ENCODE data around the gene TMEM82.

The TMEM82 gene

DNA sequence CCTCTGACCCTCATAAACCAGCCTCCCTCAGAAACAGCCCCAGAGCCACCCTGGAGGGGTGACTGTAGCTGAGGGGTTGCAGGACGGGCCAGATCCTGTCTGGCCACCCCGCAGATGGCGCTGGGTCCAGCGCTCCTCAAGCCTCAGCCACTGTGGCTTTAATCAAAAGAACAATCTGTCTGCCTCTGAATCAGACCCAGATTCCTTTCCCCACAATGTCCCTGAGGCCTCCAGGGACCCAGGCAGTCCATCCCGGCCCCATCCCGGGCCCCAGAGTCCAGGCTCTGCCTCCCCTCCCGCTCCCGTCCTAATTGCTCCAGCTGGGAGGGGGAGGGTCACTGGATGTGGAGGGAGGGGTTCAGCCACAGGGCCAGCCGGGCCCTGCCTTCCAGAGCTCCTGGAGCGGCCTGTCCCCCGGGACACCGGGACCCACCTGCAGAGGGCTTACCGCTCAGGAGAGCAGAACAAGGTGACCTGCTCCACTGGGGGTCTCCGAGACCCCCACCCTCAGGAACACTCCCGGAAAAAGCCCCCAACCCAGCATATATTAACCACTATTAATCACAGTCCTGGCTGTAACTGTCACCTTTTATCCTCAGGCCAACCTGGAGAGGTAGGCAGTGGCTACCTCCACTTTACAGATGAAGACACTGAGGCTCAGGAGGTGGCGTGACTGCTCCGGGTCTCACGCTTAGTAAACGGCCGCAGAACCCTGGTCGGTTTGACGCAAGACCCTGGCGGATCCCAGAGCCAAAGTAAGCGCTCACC is 15.5 kb downstream of the TMEM82 start:
- peak in 1 of 3 experiments; percentile 28 for DNase-seq

DNA sequence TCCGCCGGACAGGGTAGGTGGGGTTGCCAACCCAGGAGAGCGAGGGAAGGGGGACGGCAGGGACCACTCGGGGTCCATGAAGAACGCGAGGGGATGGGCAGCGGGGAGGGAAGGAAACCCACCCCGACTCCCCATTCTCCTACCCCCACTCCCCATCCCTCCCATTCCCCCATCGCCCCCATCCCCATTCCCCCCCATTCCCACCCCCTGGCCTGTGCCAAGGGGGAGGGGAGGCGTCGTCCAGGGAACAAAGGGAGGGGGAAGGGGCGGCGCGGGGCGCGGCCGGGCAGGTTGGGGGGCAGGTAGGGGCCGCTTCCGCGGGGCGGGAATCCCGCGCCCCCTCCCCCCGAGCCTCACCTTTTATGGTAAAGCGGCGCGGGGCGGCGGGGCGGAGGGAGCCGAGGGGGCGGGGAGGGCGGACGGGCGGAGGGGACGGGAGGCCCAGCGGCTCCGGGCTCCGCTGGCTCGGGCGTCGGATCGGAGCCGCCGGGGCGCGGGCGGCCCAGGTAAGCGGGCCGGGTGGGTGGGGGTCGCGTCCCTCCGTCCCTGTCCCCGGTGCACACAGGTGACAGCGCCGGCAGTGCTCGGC is 16.1 kb downstream of the TMEM82 start, which contains the start of gene FBLIM1:
Gene FBLIM1, plus strand, starts transcription at position 453 of the 589 bp plus-strand sequence. CDS start 6,189 bp downstream, outside the sequence.
- DNase-seq: peak in 2 of 3 experiments; percentile 46 to 71

DNA sequence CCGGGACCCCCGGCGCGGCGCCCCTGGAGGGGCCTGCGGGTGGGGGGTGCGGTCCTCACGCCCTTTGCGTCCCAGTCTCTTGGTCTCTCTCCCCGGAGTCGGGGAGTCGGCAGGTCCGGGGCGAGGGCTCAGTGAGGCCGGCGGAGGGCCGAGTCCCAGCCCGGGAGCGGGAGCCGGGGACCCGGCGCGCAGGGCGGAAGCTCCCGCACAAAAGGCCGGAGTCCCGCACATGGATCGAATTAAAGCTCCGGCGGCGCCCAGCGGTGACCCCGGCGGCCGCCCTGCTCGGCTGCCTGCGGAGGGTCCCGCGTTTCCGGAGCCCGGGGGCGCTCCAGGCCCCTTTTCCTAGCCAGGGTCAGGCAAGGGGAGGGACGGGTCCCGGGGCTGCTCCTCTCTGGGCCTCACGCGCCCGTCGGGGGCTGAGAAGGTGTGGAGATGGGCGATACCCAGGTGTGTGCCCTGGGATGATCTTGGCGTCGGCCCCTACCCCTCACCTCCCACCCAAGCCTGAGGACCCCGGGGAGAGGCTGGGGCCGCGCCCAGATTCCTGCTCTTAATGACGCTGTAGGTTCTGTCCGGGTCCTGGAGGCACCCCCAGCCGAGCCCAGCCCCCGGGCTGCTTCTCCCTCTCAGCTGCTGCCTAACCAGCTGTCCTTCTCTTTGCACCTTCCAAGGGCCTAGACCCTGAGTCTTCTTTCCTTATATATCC is 16.8 kb downstream of the TMEM82 start:
- peak in 2 of 3 experiments; percentile 46 to 71 for DNase-seq

DNA sequence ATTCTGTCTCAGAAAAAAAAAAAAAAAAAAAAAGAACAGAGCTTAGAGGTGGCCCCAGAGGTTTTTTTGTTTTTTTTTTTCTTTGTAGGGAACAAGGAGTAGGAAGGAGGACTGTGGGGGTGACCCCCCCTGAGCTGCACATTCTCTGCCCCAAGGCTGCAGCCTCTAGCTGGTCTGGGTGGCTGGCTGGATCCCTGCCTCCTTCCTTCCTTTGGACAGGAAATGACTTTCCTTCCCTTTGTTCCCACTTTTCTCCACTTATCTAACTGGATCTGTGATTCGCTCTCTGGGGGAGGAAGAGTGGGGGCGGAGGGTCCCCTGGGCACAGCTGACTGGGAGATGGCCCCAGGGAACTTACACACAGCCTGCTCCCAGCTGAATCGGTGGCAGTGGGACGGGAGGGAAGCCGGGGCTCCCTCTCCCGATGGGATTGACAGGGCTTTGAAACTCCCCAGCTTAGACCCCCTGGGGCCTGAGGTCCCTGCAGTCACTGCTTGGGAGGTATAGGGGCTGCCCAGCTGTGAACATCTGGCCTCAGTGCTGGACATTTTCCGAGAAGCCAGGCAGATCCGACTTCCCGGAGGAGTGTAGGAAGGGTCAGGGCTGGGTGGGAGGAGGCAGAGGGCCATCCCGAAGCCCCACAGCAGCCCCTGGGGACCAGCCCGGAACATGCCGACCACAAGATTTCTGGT is 18.4 kb downstream of the TMEM82 start:
- no peak for DNase-seq

DNA sequence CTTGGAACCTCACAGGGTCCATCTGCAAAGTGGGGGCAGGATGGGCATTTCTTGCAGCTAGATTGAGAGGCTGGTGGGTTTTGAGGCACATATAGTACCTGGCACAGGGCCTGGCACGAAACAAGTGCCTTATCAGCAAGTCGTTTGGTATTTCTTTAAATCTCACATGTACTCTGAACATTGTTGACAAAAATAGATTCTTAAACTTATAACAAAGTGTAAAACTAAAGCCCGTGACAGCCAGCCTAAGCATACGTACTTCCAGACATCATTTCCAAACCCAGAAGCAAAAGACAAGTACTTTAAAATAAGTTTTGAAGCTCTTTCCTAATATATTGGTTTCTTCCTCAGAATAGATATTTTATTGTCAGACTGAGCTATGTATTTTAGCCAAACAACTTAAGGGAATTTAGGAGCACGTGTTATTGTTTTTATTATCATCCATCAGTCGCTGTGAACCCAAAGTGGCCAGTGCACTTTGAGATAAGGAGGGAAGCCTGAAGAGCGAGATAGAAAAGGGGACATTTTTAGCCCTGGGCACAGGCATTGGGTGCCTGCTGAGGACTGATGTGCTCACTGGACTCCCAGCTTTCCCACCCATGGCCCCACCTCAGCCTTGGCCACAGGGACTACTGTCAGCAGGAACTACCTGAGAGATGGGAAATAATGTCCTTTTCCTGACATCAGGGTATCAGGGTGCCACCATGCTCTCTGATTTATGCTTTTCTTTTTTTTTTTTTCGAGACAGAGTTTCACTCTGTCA is 19.2 kb downstream of the TMEM82 start:
- DNase-seq: no peak

DNA sequence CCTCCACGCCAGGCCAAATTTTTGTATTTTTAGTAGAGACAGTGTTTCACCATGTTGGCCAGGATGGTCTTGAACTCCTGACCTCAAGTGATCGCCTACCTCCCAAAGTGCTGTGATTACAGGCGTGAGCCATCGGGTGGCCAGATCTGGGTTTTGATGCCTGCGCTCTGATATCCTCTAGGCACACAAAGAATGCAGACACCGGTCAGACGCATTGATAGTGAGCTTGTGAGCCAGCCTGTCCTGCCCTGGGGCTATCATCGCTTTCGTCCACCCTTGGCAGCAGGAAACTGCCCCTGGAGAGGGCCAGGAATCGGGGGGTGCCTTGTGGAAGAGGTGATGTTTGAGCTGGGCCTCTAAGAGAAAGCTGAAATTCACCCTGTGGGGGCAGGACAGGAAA is 20.2 kb downstream of the TMEM82 start:
- DNase-seq: no peak

DNA sequence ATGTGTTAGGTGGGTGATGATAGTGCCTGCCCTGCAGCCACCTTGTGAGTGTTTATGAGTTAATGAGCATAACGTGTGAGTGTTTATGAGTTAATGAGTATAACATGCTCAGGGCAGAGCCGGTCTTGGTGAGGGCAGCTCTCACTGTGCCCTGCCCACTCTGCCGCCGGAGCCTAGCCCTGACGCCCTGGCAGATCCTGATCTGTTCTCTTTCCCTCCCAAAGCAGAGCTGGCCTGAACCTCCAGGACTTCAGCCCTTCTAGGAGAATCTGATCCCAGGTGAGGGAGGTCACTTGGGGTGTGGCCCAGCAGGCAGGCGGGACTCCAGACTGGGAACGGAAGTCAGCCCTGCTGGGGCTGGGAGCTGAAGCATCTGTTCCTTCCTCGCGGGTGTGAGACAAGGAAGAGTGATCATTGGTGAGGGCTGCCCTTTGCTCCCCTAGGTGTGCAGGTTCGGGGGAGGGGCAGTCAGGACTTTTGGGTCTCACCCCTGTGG is 22.0 kb downstream of the TMEM82 start:
- no peak for DNase-seq

DNA sequence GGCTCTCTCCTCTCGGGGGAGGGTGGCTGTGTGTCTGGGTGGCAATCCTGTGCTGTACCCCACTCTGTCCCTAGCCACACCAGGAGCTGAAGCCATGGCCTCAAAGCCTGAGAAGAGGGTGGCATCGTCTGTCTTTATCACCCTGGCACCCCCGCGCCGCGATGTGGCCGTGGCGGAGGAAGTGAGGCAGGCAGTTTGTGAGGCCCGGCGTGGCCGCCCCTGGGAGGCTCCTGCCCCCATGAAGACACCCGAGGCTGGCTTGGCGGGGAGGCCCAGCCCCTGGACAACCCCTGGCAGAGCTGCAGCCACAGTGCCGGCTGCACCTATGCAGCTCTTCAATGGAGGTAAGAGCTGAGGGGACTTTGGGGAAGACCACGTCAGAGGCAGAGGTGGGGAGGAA is 22.6 kb downstream of the TMEM82 start:
- DNase-seq: no peak

DNA sequence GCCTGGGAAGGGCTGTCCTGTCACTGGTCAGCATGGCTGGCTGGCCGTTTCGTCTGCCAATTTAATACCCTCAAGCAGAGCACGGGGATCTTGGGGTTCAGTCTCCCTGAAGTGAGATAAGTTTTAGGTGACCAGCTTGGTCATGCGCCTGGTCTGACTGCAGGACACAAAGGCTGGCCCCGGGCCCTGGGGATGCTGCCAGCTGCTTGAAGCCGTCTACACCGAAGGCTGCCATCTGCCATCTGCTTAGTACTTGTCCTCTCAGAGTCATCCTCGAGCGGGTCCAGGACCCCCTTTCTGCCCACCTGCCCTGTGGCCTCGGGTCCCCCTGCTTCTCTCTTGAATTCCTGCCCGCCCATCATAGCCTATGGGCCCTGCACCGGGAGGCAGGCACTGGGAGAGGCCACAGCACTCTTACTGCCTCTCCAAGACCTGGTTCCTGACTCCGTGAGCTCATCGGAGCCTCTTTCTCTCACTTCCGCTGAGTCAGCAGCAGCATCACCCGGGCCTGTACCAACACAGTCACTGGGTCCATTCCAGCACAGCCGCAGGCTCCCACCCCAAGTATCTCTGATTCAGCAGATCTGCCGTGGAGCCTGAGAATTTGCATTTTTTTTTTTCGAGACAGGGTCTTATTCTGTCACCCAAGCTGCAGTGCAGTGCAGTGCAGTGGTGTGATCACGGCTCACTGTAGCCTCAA is 23.3 kb downstream of the TMEM82 start:
- DNase-seq: no peak

DNA sequence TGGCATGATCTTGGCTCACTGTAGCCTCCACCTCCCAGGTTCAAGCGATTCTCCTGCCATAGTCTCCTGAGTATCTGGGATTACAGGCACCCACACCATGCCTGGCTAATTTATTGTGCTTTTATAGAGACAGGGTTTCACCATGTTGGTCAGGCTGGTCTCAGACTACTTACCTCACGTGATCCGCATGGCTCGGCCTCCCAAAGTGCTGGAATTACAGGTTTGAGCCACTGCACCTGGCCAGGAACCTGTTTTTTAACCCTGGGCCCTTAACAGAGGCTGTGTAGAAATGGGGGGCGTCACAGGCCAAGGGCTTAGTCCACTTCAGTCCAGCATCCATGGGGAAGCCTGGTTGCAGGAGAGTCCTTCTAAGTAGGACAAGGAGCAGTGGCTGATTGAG is 25.6 kb downstream of the TMEM82 start:
- DNase-seq: no peak

DNA sequence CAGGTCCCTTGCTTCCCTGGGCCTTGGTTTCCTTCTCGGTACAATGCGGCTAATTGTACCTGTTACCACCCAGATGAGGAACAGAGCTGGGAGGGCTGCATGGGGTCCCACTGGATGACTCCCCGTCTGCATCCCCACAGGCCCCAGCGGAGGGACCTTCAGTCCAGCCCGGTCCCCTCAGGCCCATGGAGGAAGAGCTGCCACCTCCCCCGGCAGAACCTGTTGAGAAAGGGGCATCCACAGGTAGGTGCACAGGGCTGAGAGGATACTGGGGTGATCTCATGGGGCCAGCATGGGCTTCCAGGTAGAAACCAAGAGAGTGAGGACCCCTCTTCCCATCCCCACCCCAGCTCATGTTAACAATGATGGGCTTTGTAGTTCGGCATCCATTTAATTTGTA is 26.1 kb downstream of the TMEM82 start:
- no peak for DNase-seq

DNA sequence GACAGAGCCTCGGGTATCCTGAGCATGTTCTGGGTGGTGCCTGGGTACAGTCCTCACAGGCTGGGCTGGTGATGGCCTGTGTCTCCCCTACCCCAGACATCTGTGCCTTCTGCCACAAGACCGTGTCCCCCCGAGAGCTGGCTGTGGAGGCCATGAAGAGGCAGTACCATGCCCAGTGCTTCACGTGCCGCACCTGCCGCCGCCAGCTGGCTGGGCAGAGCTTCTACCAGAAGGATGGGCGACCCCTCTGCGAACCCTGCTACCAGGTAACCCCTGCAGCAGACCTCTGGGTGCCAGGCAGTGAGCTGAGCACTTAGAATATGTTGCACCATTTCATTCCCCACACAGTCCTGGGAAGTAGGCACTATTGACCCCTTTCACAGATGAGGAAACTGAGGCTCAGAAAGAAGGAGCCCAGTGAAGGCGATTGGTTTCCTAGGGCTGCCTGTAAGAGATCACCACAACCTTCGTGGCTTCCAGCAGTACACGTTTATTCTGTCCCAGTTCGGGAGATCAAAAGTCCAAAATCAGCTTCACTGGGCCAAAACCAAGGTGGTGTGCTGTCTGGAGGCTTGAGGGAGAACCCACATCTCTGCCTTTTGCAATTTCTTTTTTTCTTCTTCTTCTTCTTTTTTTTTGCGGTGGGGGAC is 28.1 kb downstream of the TMEM82 start:
- DNase-seq: no peak

DNA sequence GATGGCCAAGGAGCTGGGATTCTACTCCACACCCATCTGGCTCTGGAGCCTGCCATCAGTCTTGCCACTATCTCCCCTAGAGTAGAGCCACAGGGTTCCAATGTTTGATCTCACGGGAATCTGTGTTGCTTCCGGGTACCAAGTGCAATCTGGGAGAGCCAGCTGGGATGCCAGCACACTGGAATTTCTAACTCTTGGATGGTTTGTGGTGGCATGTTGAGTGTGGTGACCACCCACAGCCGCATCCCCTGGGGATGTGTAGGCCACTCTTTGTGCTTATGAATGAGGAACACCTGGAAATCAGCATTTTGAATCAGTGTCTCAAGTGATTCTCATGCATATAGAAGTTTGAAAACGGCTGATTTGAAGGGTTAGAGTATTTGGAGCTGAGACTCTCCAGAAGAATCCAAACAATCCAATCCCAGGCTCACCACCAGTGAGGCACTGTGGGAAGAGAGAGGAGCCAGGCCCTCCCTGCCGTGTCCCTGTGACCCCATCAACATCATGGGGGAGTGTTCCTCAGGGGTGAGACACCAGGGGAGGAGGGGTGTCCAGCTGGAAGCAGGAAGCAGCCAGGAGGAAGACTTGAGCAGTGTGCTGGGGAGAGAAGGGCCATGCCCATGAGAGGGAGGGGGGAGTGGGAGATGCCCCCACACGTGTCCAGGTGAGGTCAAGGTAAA is 29.7 kb downstream of the TMEM82 start:
- no peak for DNase-seq

DNA sequence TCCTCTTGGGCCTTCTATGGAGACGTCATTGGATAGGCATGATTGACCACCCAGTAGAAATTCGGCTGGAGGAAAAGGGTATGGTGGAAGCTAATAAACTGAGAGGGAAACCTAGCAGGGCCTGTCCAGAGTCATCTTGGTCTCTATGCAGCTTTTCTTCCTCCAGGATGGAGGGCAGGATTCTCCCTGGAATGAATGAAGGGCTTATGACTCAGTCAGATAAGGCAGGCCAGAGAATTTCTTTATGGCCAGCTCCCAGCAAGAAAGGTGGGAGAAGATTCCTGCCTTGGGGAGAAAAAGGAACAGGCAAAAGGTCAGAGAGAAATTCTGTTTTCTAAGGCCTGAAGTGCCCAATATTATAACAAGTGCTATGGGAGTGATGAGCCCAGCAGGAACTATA is 33.4 kb downstream of the TMEM82 start:
- DNase-seq: no peak

DNA sequence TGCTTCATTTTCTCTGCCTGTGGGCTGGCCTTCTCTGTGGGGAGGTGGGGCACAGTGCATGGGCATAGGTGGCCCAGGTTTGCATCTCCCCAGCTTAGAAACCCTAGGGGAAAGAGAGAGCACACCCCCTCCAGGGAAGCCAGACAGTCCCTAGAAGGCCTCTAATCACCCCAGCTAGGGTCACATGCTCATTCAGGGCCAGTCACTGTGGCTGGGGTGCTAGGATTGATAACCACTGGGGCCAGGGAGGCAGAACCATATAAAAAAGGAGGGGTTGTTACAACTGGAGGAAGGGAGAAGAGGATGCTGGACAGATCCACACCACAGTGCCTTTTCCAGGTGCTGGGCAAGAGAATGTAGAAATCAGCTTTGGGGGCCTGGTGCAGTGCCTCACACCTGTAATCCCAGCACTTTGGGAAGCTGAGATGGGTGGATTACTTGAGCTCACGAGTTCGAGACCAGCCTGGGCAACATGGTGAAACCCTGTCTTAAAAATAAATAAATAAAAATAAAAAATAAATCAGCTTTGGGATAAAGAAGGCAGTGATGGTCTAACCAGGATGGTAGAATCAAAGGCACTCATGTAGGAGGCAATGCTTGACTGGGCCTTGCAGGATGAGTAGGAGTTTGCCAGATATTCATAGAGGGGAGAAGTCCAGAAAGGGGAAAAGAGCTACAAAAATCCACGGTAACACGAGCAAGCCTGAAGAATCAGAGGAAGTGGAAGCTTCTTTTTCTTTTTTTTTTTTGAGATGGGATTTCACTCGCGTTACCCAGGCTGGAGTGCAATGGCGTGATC is 35.8 kb downstream of the TMEM82 start:
- no peak for DNase-seq

DNA sequence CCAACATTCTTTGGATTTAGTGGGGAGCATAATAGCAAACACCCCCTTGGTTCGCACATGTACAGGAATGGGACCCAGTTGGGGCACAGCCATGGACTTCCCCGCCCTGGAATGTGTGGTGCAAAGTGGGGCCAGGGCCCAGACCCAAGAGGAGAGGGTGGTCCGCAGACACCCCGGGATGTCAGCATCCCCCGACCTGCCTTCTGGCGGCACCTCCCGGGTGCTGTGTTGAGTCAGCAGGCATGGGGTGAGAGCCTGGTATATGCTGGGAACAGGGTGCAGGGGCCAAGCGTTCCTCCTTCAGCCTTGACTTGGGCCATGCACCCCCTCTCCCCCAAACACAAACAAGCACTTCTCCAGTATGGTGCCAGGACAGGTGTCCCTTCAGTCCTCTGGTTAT is 43.4 kb downstream of the TMEM82 start:
- no peak for DNase-seq

DNA sequence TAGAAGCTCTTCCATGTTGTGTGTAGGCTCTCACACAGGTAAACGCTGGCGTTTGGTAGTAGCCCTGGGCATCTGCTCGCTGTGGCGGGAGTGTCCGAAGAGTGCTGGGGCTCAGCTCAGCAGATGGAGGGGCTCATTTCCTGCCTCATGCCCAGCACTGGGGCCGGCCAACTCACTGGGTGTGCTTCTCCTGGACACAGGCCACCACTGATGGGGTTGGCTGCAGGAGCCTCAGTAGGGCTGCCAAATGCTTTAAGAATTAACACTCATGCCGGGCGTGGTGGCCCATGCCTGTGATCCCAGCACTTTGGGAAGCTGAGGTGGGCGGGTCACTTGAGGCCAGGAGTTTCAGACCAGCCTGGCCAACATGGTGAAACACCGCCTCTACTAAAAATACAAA is 44.3 kb downstream of the TMEM82 start:
- no peak for DNase-seq

DNA sequence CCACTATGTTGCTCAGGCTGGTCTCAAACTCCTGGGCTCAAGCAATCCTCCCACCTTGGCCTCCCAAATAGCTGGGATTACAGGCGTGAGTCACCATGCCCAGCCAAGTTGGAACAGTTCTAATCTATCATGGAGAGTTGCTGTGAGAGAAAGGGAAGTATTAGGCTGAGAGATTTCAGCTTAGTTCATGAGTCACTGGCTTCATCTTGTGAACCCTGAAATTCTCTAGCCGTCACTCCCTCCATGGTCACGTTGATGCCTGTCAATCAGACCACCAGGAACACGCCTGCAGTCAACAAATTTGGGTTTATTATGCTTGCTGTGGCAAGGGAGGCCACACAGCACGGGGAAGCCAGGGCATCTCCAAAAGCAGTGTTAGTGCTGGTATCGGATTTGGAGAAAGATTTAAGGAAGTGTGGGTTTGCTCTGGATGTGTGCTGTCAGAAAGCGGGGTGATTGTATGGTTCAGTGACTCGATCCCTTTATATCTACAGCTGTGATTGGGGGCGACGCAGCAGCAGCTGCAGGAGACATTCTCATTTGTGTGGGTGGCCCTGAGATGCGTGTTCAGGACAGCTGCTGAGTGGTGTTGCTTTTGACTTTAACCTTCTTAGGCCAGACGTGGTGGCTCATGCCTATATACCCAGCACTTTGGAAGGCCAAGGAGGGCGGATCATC is 46.5 kb downstream of the TMEM82 start:
- no peak for DNase-seq

DNA sequence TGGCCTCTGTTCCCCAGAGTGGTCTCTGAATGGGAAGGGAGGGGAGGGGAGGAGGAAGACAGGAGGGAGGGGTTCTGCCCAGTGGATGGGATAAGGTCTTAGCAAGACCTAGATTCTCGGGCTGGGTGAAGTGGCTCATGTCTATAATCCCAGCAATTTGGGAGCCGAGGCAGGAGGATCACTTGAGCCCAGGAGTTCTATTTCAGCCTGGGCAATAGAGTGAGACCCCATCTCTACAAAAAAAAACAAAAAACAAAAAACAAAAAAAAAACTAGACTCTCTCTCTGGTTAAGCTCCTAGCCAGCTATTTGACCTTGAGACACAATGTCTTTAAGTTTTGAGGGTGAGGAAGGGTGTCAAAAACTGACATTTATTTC is 53.8 kb downstream of the TMEM82 start:
- DNase-seq: no peak

Measured in NCI-H1417 (cell line).